ENCODE data around the gene TRIP11.

GRCh38 chr14:91964724-91965123, 75.1 kb downstream of the TRIP11 start:
- no peak for TF ChIP-seq CTCF (conservative IDR thresholded peaks at IDR 0.05 in 1 of 2, IDR thresholded peaks at IDR 0.05 in 1 of 2; ENCODE audit: low read depth in 1 of 2, low read length in 2 of 2)
- no peak for TF ChIP-seq EZH2 (IDR thresholded peaks at IDR 0.05; ENCODE audit: low read length, missing control alignments)

Data from fibroblast of lung (primary cell).